ENCODE data around the gene ATG101. TPM values are rescaled to one million over a fixed set of nuclear protein-coding genes. Genes with fewer than 3 reads are reported as not detected.

ATG101 gene
- total RNA-seq, 1 donor, result 64.4 TPM

- no peak overlapping the region for H3K27ac ChIP-seq (ENCODE audit: low read depth, low read length)
- no peaks in the 10 kb centered on the region for H3K4me1 ChIP-seq (ENCODE audit: insufficient read depth, low read length)
- no peak overlapping the region for H3K4me3 ChIP-seq (ENCODE audit: insufficient read depth, low read length)
- no peaks in the 10 kb centered on the region for H4K20me1 ChIP-seq (ENCODE audit: insufficient read depth, low read length)
- H3K79me2 ChIP-seq (ENCODE audit: insufficient read depth, low read length), result no peaks in the 10 kb centered on the region
- no peak overlapping the region for H3K4me2 ChIP-seq (ENCODE audit: insufficient read depth, low read length)
- DNase-seq (ENCODE audit: insufficient read length, low spot score, missing footprints), result no peak
- no peaks in the 10 kb centered on the region for H3K9me3 ChIP-seq (ENCODE audit: low read depth, low read length)
- H3K27me3 ChIP-seq (ENCODE audit: insufficient read depth, low read length), result peaks cover 5% of the 10 kb centered on the region
- H2AFZ ChIP-seq (ENCODE audit: low read length), result no peak overlapping the region
- no peak for TF ChIP-seq CTCF (IDR thresholded peaks at IDR 0.05; ENCODE audit: extremely low read depth, low read depth, low read length)
- no peaks in the 10 kb centered on the region for H3K36me3 ChIP-seq (ENCODE audit: insufficient read depth, low read length)
Measured at GRCh38 chr12:52126050-52126604, 56.3 kb downstream of the ATG101 start.

Other genes starting within 250 kb of the ATG101 start
- 0.29 and 0.36 TPM in 2 replicates for gene FIGNL2, start 221.3 kb upstream of the ATG101 start, total RNA-seq
- gene ANKRD33, start 181.9 kb upstream of the ATG101 start, total RNA-seq, result not detected in 2 replicates
- 9.8 and 11.5 TPM in 2 replicates for gene ACVRL1, start 162.5 kb upstream of the ATG101 start, total RNA-seq
- gene ACVR1B, start 118.3 kb upstream of the ATG101 start, total RNA-seq, result 10.5 and 13.0 TPM in 2 replicates
- 4.7 and 6.5 TPM in 2 replicates for gene TAMALIN, start 63.0 kb upstream of the ATG101 start, total RNA-seq
- gene NR4A1, start 18.5 kb upstream of the ATG101 start, total RNA-seq, result 3.3 and 3.5 TPM in 2 replicates
- gene SMIM41, start 9.7 kb downstream of the ATG101 start, total RNA-seq, result under 0.01 TPM in 1 of 2 replicates, not detected in the other
- gene KRT80, start 122.0 kb downstream of the ATG101 start, total RNA-seq, result 0.59 and 0.72 TPM in 2 replicates
- 20.9 and 27.9 TPM in 2 replicates for gene KRT7, start 163.3 kb downstream of the ATG101 start, total RNA-seq
- under 0.01 and 0.36 TPM in 2 replicates for gene KRT86, start 204.7 kb downstream of the ATG101 start, total RNA-seq
- gene KRT81, start 221.6 kb downstream of the ATG101 start, total RNA-seq, result 0.29 TPM in 1 of 2 replicates, not detected in the other